AG04450 (cell line): ENCODE measurements around the gene SPSB4. TPM values are rescaled to one million over a fixed set of nuclear protein-coding genes. Genes with fewer than 3 reads are reported as not detected.

Source experiments
- CTCF ChIA-PET: fragments of 300-600, 350-600 bp; formaldehyde crosslinking; extraction: SDS; loops from one replicate; lab custom pipeline; 2022; ENCODE audit warnings: antibody characterized with exemption, inconsistent platforms; lab: Charles Lee
- POLR2A ChIA-PET: fragments of 350-600 bp; formaldehyde crosslinking; extraction: SDS; loops from one replicate; lab custom pipeline; 2021; ENCODE audit warnings: antibody characterized with exemption, inconsistent platforms; lab: Yijun Ruan, JAX
- DNase-seq: peaks from one replicate; pipeline ENCODE4 v3.0.0-alpha.2; 2011; ENCODE audit warnings: low read depth, low spot score
- H3K27ac ChIP-seq: one replicate; pipeline ENCODE4 v1.5.1; 2012; ENCODE audit warnings: low read depth, low read length, control low read depth
- H3K27me3 ChIP-seq: one replicate; pipeline ENCODE4 v1.6.0; 2012; ENCODE audit warnings: low read length; ENCODE audit not compliant: control insufficient read depth, insufficient read depth
- H3K4me3 ChIP-seq: 2 replicates; pipeline ENCODE4 v1.5.1; 2011; ENCODE audit warnings: mild to moderate bottlenecking, low read depth, low read length, control low read depth
- H3K9me3 ChIP-seq: 2 replicates; pipeline ENCODE4 v1.5.1; 2012; ENCODE audit warnings: low read length; ENCODE audit not compliant: control insufficient read depth, insufficient read depth
- polyA plus RNA-seq: library from polyadenylated mRNA; depleted of rRNA; stranded (reverse); fragments of >200 nt; gene quantifications from 2 replicates; pipeline ENCODE4 v1.2.3, GENCODE V29; 2011
- TF ChIP-seq, protein P1 (sequence below): IDR thresholded peaks from 2 replicates; pipeline ENCODE4 v1.5.1; 2011; ENCODE audit warnings: low read depth, low read length, control low read depth, inconsistent platforms

Gene SPSB4
- polyA plus RNA-seq, 1 experiment: not detected

DNA sequence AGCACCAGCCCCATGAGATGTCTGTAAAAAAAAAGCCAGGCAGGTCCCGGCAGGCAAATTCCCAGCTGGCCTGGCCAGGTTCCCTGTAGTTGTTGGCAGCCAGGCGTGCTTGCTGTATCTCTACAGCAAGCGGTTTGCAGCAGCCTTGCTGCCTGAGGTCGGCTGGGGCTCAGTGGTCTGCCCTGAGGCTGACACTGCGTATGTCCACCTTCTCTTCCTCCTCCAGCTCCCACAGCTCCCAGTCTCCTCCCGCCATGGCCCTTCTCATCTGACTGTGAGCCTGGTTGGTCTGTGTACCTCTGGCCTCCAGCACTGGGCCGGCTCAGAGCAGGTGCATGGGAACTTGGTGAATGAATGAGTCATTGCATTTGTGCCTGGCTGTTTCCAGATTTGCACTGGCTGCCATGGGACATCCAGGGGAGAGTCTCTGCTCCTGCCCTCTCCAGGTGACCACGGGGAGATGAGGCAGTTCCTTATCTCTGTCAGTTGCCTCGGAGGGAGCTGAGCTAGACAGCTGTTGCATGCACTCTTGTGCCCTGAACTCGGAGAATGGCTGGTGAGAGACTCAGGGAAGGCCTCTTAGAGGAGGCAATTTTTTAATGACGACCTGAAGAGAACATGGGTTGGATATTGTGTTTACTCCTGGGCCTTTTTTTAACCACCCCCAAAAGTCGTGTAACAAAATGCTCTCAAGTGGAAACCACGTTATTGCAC is 43.0 kb downstream of the SPSB4 start:
- H3K9me3 ChIP-seq: no peaks in the 10 kb centered on the region
- CTCF ChIA-PET: no interaction called here
- no peak overlapping the region for H3K27ac ChIP-seq
- no peak for DNase-seq
- TF ChIP-seq, protein P1, sequence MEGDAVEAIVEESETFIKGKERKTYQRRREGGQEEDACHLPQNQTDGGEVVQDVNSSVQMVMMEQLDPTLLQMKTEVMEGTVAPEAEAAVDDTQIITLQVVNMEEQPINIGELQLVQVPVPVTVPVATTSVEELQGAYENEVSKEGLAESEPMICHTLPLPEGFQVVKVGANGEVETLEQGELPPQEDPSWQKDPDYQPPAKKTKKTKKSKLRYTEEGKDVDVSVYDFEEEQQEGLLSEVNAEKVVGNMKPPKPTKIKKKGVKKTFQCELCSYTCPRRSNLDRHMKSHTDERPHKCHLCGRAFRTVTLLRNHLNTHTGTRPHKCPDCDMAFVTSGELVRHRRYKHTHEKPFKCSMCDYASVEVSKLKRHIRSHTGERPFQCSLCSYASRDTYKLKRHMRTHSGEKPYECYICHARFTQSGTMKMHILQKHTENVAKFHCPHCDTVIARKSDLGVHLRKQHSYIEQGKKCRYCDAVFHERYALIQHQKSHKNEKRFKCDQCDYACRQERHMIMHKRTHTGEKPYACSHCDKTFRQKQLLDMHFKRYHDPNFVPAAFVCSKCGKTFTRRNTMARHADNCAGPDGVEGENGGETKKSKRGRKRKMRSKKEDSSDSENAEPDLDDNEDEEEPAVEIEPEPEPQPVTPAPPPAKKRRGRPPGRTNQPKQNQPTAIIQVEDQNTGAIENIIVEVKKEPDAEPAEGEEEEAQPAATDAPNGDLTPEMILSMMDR: no peak
- no peak overlapping the region for H3K4me3 ChIP-seq
- H3K27me3 ChIP-seq: peaks cover 21% of the 10 kb centered on the region
- POLR2A ChIA-PET: no interaction called here

DNA sequence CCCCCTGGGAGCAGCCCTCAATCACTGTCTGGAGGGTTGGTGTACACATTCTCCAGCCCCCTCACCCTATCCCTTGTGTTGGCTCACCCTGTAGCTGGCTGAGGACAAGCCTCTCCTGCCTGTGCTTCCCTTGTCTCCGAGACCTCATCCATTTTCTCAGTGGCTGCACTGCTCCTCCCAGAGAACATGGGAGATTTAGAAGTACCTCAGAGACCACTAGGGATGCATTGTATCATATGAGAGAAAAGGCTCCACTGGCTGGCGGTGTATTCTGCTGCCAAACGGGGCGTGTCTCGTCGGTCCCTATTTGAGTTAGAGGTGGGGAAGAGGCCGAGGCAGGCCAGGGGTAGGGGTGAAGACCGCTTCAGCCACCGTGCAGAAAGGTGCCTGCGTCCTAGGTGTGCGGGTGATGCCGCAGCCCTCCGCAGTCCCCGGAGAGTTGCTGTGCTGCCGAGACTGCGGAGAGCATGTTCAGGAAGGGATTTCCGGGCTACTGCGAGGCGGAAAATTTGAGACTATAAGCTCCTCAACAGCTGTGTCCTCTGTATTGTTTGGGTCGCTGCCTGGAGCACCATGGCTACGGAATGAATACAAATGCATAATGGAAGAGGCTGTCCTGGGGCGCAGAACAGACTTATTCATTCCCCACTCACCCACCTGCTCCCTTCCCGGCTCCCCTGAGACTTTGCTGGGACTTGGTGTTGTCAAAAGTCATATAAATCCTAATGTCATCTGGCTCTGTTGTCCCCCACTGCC is 43.8 kb downstream of the SPSB4 start:
- ChIA-PET POLR2A (no interaction called here), CTCF (interaction anchor here (1.2 kb wide), 1 partner anchor 11 kb away, joined by 4 read pairs; no protein-coding TSS in a partner anchor)
- Histone ChIP-seq H3K4me3 (no peak overlapping the region), H3K27ac (no peak overlapping the region), H3K9me3 (no peaks in the 10 kb centered on the region), H3K27me3 (peaks cover 19% of the 10 kb centered on the region)
- DNase-seq: no peak
- TF ChIP-seq, protein P1: no peak

DNA sequence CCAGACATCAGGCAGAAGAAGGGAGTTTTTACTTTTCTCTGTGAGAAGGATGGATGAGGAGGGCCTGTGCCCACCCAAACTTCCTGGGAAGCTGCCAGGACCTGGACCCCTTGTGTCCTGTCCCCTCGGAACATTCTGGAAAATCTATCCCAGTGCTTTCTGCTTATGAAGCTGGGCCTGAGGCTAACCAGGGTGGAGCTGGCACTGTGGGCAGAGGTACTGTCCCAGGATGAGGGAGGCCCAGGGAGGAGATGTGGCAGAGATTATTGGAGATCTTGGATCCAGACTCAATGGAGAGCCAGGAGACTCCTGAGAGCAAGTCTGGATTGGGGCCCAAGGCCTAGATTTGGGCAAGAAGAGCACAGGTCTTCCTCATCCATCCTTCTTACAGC is 44.4 kb downstream of the SPSB4 start:
- peaks cover 19% of the 10 kb centered on the region for H3K27me3 ChIP-seq
- ChIA-PET POLR2A (no interaction called here), CTCF (interaction anchor here (1.2 kb wide), 1 partner anchor 10 kb away, joined by 4 read pairs; no protein-coding TSS in a partner anchor)
- no peak overlapping the region for H3K4me3 ChIP-seq
- DNase-seq: no peak
- H3K9me3 ChIP-seq: no peaks in the 10 kb centered on the region
- no peak overlapping the region for H3K27ac ChIP-seq
- TF ChIP-seq, protein P1: no peak

DNA sequence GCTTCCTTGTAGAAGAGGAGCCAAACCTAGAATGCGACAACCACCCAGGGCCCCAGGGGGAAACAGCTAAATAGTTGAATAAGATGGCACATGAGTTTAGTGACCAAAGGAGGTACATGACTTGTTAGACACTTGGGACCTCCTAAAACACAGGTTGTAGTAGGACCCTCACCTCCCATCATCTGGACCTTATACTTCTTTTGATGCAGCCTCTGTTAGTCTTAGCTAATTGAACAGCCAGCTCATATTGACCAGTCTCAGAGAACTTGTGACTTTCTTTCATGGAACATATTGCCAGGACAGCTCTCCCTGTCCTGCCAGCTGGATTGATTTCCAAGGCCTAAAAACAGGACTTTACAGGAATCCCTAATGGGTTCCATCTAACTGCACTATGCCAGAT is 45.0 kb downstream of the SPSB4 start:
- H3K4me3 ChIP-seq: no peak overlapping the region
- ChIA-PET CTCF (interaction anchor here (1.2 kb wide), 1 partner anchor 9 kb away, joined by 4 read pairs; no protein-coding TSS in a partner anchor), POLR2A (no interaction called here)
- H3K27ac ChIP-seq: no peak overlapping the region
- TF ChIP-seq, protein P1: no peak
- no peaks in the 10 kb centered on the region for H3K9me3 ChIP-seq
- peaks cover 19% of the 10 kb centered on the region for H3K27me3 ChIP-seq
- DNase-seq: no peak

DNA sequence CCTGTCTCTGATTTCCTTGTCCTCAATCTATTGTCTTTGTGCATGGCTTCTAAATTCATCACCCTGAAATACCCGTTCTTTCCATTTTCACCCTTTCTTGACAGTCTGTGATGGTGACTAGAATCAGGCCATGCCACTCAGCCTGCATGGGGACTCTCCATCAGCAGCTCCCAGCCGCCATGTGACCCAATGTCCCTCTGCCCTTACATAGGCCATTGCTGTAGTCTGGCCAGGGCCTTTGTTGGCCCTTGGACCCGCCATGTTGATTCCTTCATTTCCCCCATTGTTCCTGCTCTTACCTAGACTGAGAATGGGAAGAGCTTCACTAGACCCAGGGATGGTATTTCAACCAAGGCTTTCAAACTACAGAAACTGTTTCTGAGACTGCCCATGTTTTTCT is 45.8 kb downstream of the SPSB4 start:
- Histone ChIP-seq H3K9me3 (no peaks in the 10 kb centered on the region), H3K4me3 (no peak overlapping the region), H3K27ac (no peak overlapping the region), H3K27me3 (peaks cover 15% of the 10 kb centered on the region)
- CTCF ChIA-PET: no interaction called here
- DNase-seq: no peak
- POLR2A ChIA-PET: no interaction called here
- TF ChIP-seq, protein P1: no peak
